Testis (tissue), 3 donors: ENCODE data around the gene ZNF33B. TPM values are rescaled to one million over a fixed set of nuclear protein-coding genes. Genes with fewer than 3 reads are reported as not detected.

Experiments used
- DNase-seq: peaks from one replicate; pipeline ENCODE4 v3.0.0-alpha.2; 2019
- H3K27ac ChIP-seq, 2 donors: fragments of 200-600 bp; sonication (generic); one replicate each; pipeline ENCODE4 v1.5.1; 2019
- H3K27me3 ChIP-seq: fragments of 200-600 bp; sonication (generic); one replicate; pipeline ENCODE4 v1.5.1; 2019
- H3K36me3 ChIP-seq: fragments of 200-600 bp; sonication (generic); one replicate; pipeline ENCODE4 v1.5.1; 2017; ENCODE audit warnings: low read depth; ENCODE audit errors: missing control alignments
- H3K4me1 ChIP-seq: fragments of 200-600 bp; sonication (generic); one replicate; pipeline ENCODE4 v1.5.1; 2019
- H3K4me3 ChIP-seq, 2 donors: fragments of 200-600 bp; sonication (generic); one replicate each; pipeline ENCODE4 v1.5.1; 2017 to 2019
- H3K9me3 ChIP-seq: fragments of 200-600 bp; sonication (generic); one replicate; pipeline ENCODE4 v1.5.1; 2017
- CTCF ChIP-seq, 3 experiments: fragments of 450-650 bp in 2 of 3; fragments of 200-600 bp in 1 of 3; sonication (generic) in 1 of 3; IDR thresholded peaks; one replicate each; pipeline ENCODE4 v1.5.1; 2016 to 2019; ENCODE audit warnings: antibody characterized with exemption in 3 of 3, mild to moderate bottlenecking in 2 of 3, moderate library complexity in 1 of 3
- POLR2A ChIP-seq: fragments of 450-650 bp; IDR thresholded peaks from one replicate; pipeline ENCODE4 v1.6.1; 2017; ENCODE audit warnings: antibody characterized with exemption, mild to moderate bottlenecking, moderate library complexity
- WGBS, 2 donors: methylation state at CpG; one replicate each; pipeline ENCODE4 v1.1.5; 2018; 5-methylcytosine and 5-hydroxymethylcytosine counted together
- intact Hi-C: fragments of 100-400 bp; cut with DNase I; formaldehyde crosslinking; loops from one replicate; pipeline ENCODE4 v1.15.1; 2023; ENCODE audit warnings: low total_unique reads
- polyA plus RNA-seq: library from polyadenylated mRNA; stranded (reverse); fragments of 350-450 nt; fragmentation: Illumina TruSeq; extraction: RNeasy Lipid Tissue Mini Kit (QIAGEN cat#74804); gene quantifications from one replicate; pipeline ENCODE4 v1.2.3, GENCODE V29; 2014; ENCODE audit warnings: low read depth, low replicate concordance; ENCODE audit not compliant: insufficient read depth
- total RNA-seq, 2 donors: library from RNA; depleted of rRNA; stranded (reverse); fragments of >200 nt; gene quantifications; one replicate each; pipeline ENCODE4 v1.2.3, GENCODE V29; 2016

The ZNF33B gene
- total and polyA plus RNA-seq, 3 donors from 2014 or later, result 11.1 to 21.1 (median 17.2) TPM

- Histone ChIP-seq H3K27ac (peak overlapping the region; percentile 89), H3K4me1 (peaks cover 3% of the 10 kb centered on the region), H3K4me3 (peak overlapping the region; percentile 78 to 86), H3K27me3 (no peaks in the 10 kb centered on the region), H3K36me3 (no peaks in the 10 kb centered on the region), H3K9me3 (no peaks in the 10 kb centered on the region)
- 23 to 30% methylated on average over 10 of the region's 10 CpGs for WGBS, 2 donors
- TF ChIP-seq POLR2A (no peak), CTCF (IDR thresholded peaks at IDR 0.05) (no peak)
- intact Hi-C loops, result no loop called here
- DNase-seq, result no peak
Measured at GRCh38 chr10:42637648-42638054, 719 bp downstream of the ZNF33B start.

- 62 to 67% methylated on average over 3 of the region's 3 CpGs for WGBS, 2 donors
- Histone ChIP-seq H3K27me3 (no peaks in the 10 kb centered on the region), H3K36me3 (no peaks in the 10 kb centered on the region), H3K9me3 (no peaks in the 10 kb centered on the region), H3K4me3 (no peak overlapping the region), H3K4me1 (peaks cover 3% of the 10 kb centered on the region), H3K27ac (peak overlapping the region in 1 of 2 donors; percentile 89)
- no peak for DNase-seq
- intact Hi-C loops, result no loop called here
- no peak for TF ChIP-seq CTCF (IDR thresholded peaks at IDR 0.05)
- no peak for TF ChIP-seq POLR2A
Measured at GRCh38 chr10:42637142-42637541, 1.2 kb downstream of the ZNF33B start.

- intact Hi-C loops, result no loop called here
- H3K4me3 ChIP-seq, result no peak overlapping the region
- no peak for DNase-seq
- H3K27me3 ChIP-seq, result no peaks in the 10 kb centered on the region
- H3K9me3 ChIP-seq, result no peaks in the 10 kb centered on the region
- H3K36me3 ChIP-seq, result no peaks in the 10 kb centered on the region
- peaks cover 3% of the 10 kb centered on the region for H3K4me1 ChIP-seq
- no peak overlapping the region for H3K27ac ChIP-seq
- no peak for TF ChIP-seq CTCF (IDR thresholded peaks at IDR 0.05)
- WGBS, 2 donors, result 92 to 94% methylated on average over 4 of the region's 4 CpGs
Measured at GRCh38 chr10:42635098-42635497, 3.3 kb downstream of the ZNF33B start.

GRCh38 chr10:42632564-42632963 is 5.8 kb downstream of the ZNF33B start:
- H3K4me1 ChIP-seq, result no peaks in the 10 kb centered on the region
- H3K27ac ChIP-seq, result no peak overlapping the region
- no peaks in the 10 kb centered on the region for H3K27me3 ChIP-seq
- intact Hi-C loops, result no loop called here
- no peak overlapping the region for H3K4me3 ChIP-seq
- WGBS, 2 donors, result 72 to 78% methylated on average over 3 of the region's 3 CpGs
- no peaks in the 10 kb centered on the region for H3K36me3 ChIP-seq
- no peaks in the 10 kb centered on the region for H3K9me3 ChIP-seq
- TF ChIP-seq CTCF (IDR thresholded peaks at IDR 0.05) (no peak), POLR2A (no peak)
- DNase-seq, result no peak

- intact Hi-C loops, result no loop called here
- Histone ChIP-seq H3K36me3 (no peaks in the 10 kb centered on the region), H3K9me3 (no peaks in the 10 kb centered on the region), H3K4me1 (no peaks in the 10 kb centered on the region), H3K27ac (no peak overlapping the region), H3K4me3 (no peak overlapping the region), H3K27me3 (no peaks in the 10 kb centered on the region)
- no peak for TF ChIP-seq CTCF (IDR thresholded peaks at IDR 0.05)
- no peak for TF ChIP-seq POLR2A
- DNase-seq, result no peak
- 93 to 95% methylated on average over 1 of the region's 1 CpG for WGBS, 2 donors
Measured at GRCh38 chr10:42630537-42631134, 7.7 kb downstream of the ZNF33B start.
